Measurements from ENCODE around the gene PNPLA3. TPM values are rescaled to one million over a fixed set of nuclear protein-coding genes. Genes with fewer than 3 reads are reported as not detected.

PNPLA3 gene
- total RNA-seq, 4 donors from 2014 or later = 0.76 to 1.7 (median 0.92) TPM; not detected in 1

- H3K27me3 ChIP-seq = no peaks in the 10 kb centered on the region
- H3K4me1 ChIP-seq = no peaks in the 10 kb centered on the region
- no peak for DNase-seq
- no peak overlapping the region for H3K4me3 ChIP-seq
- no peak for TF ChIP-seq CTCF (IDR thresholded peaks at IDR 0.05)
- no peak for TF ChIP-seq POLR2A (IDR thresholded peaks at IDR 0.05)
- intact Hi-C loops (cut with DNase I) = no loop called here
- 39% methylated on average over 4 of the region's 4 CpGs; no CpG with 5 or more reads in 1 of the 2 donors for WGBS, 2 donors
- H3K9me3 ChIP-seq = no peaks in the 10 kb centered on the region
- no peak overlapping the region for H3K27ac ChIP-seq
- H3K36me3 ChIP-seq = no peaks in the 10 kb centered on the region
Measured at GRCh38 chr22:43931771-43932170, 8.2 kb downstream of the PNPLA3 start.

- intact Hi-C loops (cut with DNase I) = no loop called here
- H3K9me3 ChIP-seq = no peaks in the 10 kb centered on the region
- no peak overlapping the region for H3K27ac ChIP-seq
- WGBS, 2 donors = 63 to 80% methylated on average over 5 of the region's 6 CpGs
- peaks cover 0 to 8% (median 0%) of the 10 kb centered on the region in 4 donors for H3K27me3 ChIP-seq
- H3K4me3 ChIP-seq = no peak overlapping the region
- H3K36me3 ChIP-seq = no peaks in the 10 kb centered on the region
- no peaks in the 10 kb centered on the region for H3K4me1 ChIP-seq
- TF ChIP-seq CTCF (IDR thresholded peaks at IDR 0.05) = no peak
- TF ChIP-seq POLR2A (IDR thresholded peaks at IDR 0.05) = no peak
- DNase-seq = no peak
Measured at GRCh38 chr22:43941449-43941848, 17.8 kb downstream of the PNPLA3 start.

GRCh38 chr22:43944670-43945430 is 21.2 kb downstream of the PNPLA3 start:
- Histone ChIP-seq H3K36me3 (no peaks in the 10 kb centered on the region), H3K9me3 (no peaks in the 10 kb centered on the region), H3K4me3 (no peak overlapping the region), H3K27ac (no peak overlapping the region), H3K4me1 (no peaks in the 10 kb centered on the region), H3K27me3 (peaks cover 0 to 8% (median 0%) of the 10 kb centered on the region in 4 donors)
- WGBS, 2 donors = 76 to 90% methylated on average over 12 to 13 of the region's 20 CpGs
- TF ChIP-seq POLR2A (IDR thresholded peaks at IDR 0.05) = no peak
- TF ChIP-seq CTCF (IDR thresholded peaks at IDR 0.05) = no peak
- DNase-seq = no peak
- intact Hi-C loops (cut with DNase I) = no loop called here

GRCh38 chr22:43945632-43946383 is 22.2 kb downstream of the PNPLA3 start:
- no peaks in the 10 kb centered on the region for H3K9me3 ChIP-seq
- peaks cover 0 to 8% (median 0%) of the 10 kb centered on the region in 4 donors for H3K27me3 ChIP-seq
- no peaks in the 10 kb centered on the region for H3K4me1 ChIP-seq
- H3K27ac ChIP-seq = no peak overlapping the region
- WGBS, 2 donors = 56 to 60% methylated on average over 5 to 9 of the region's 12 CpGs
- TF ChIP-seq POLR2A (IDR thresholded peaks at IDR 0.05) (no peak), CTCF (IDR thresholded peaks at IDR 0.05) (peak; percentile 43 to 67 (median 50))
- no peak for DNase-seq
- intact Hi-C loops (cut with DNase I) = no loop called here
- no peak overlapping the region for H3K4me3 ChIP-seq
- no peaks in the 10 kb centered on the region for H3K36me3 ChIP-seq

- no peak for DNase-seq
- WGBS, 2 donors = 75% methylated on average over 4 of the region's 7 CpGs; no CpG with 5 or more reads in 1 of the 2 donors
- H3K27ac ChIP-seq = no peak overlapping the region
- no peak overlapping the region for H3K4me3 ChIP-seq
- peaks cover 0 to 8% (median 0%) of the 10 kb centered on the region in 4 donors for H3K27me3 ChIP-seq
- TF ChIP-seq CTCF (IDR thresholded peaks at IDR 0.05) = no peak
- intact Hi-C loops (cut with DNase I) = no loop called here
- no peaks in the 10 kb centered on the region for H3K9me3 ChIP-seq
- H3K4me1 ChIP-seq = no peaks in the 10 kb centered on the region
- H3K36me3 ChIP-seq = no peaks in the 10 kb centered on the region
Measured at GRCh38 chr22:43946384-43946667, 22.7 kb downstream of the PNPLA3 start.
